Stimulated activated CD8-positive, alpha-beta memory T cell treated with anti-CD3 and anti-CD28 coated beads, Interleukin-12 subunit alpha, Interleukin-12 subunit beta, amount 100 ng/mL, for 1 hour (primary cell): ENCODE data around the gene MEPCE.
"Not testable (repeated sequence)": the region's sequence is repeated elsewhere in the genome, so short reads cannot be mapped to it uniquely, and the experiment has no call there.

Source experiments
- DNase-seq: peaks from one replicate; pipeline ENCODE4 v3.0.0-alpha.2; 2020; ENCODE audit warnings: low read depth

The MEPCE gene

GRCh38 chr7:100429637-100430492, at the start of gene MEPCE:
Gene MEPCE, plus strand, starts transcription at chr7:100429831. Its CDS starts 188 bp downstream, at chr7:100430019.
- DNase-seq: peak; percentile 97

- DNase-seq: no peak
These were observed 49.4 kb upstream of the MEPCE start for GRCh38 chr7:100380196-100380595.

GRCh38 chr7:100381531-100382233, 47.9 kb upstream of the MEPCE start:
- not testable (repeated sequence) for DNase-seq

- not testable (repeated sequence) for DNase-seq
These were observed 47.3 kb upstream of the MEPCE start for GRCh38 chr7:100382234-100382853.

- DNase-seq: no peak
These were observed 44.9 kb upstream of the MEPCE start for GRCh38 chr7:100384628-100385294.

GRCh38 chr7:100386940-100387339, 42.7 kb upstream of the MEPCE start:
- DNase-seq: no peak

GRCh38 chr7:100387695-100388094, 41.9 kb upstream of the MEPCE start:
- no peak for DNase-seq

- DNase-seq: no peak
These were observed 40.1 kb upstream of the MEPCE start for GRCh38 chr7:100389437-100390088.

- DNase-seq: no peak
These were observed 39.2 kb upstream of the MEPCE start for GRCh38 chr7:100390286-100391009.

GRCh38 chr7:100393233-100393905, 36.3 kb upstream of the MEPCE start:
- no peak for DNase-seq

GRCh38 chr7:100394077-100394476, 35.6 kb upstream of the MEPCE start:
- no peak for DNase-seq

- no peak for DNase-seq
These were observed 33.1 kb upstream of the MEPCE start for GRCh38 chr7:100396421-100396982.

- no peak for DNase-seq
These were observed 32.1 kb upstream of the MEPCE start for GRCh38 chr7:100397315-100398081.

GRCh38 chr7:100398239-100398638, 31.4 kb upstream of the MEPCE start:
- no peak for DNase-seq

GRCh38 chr7:100400041-100400440, 29.6 kb upstream of the MEPCE start:
- DNase-seq: no peak

GRCh38 chr7:100400656-100401055, 29.0 kb upstream of the MEPCE start:
- no peak for DNase-seq

GRCh38 chr7:100401811-100402210, 27.8 kb upstream of the MEPCE start:
- DNase-seq: no peak

GRCh38 chr7:100402241-100402640, 27.4 kb upstream of the MEPCE start:
- DNase-seq: no peak

GRCh38 chr7:100406767-100407166, 22.9 kb upstream of the MEPCE start:
- no peak for DNase-seq
